H1 (cell line): Measurements from ENCODE around the gene UBIAD1. TPM values are rescaled to one million over a fixed set of nuclear protein-coding genes. Genes with fewer than 3 reads are reported as not detected.

Experiments
- BCL11A ChIP-seq, 2 experiments: IDR thresholded peaks; one replicate each; pipeline ENCODE4 v1.6.1; 2011; ENCODE audit warnings: low read depth in 2 of 2, low read length in 2 of 2, mild to moderate bottlenecking in 2 of 2
- GABPA ChIP-seq: IDR thresholded peaks from 2 replicates; pipeline ENCODE4 v1.6.1; 2011; ENCODE audit warnings: mild to moderate bottlenecking, low read length, moderate library complexity, borderline replicate concordance; ENCODE audit not compliant: insufficient read depth
- MAFK ChIP-seq: IDR thresholded peaks from 2 replicates; pipeline ENCODE4 v1.6.1; 2012; ENCODE audit warnings: low read depth, mild to moderate bottlenecking, improper control_type of control experiment, low read length
- PHF8 ChIP-seq: fragments of 200-600 bp; sonication (generic); conservative IDR thresholded peaks from 2 replicates; pipeline ENCODE4 v1.7.1; 2012; ENCODE audit warnings: low read depth, mild to moderate bottlenecking, inconsistent platforms, low read length, moderate library complexity
- RFX5 ChIP-seq: IDR thresholded peaks from 2 replicates; pipeline ENCODE4 v1.6.1; 2011; ENCODE audit warnings: low read depth, low read length, improper control_type of control experiment, borderline replicate concordance
- SIX5 ChIP-seq: IDR thresholded peaks from 2 replicates; pipeline ENCODE4 v1.6.1; 2011; ENCODE audit warnings: mild to moderate bottlenecking, low read depth, low read length
- SP2 ChIP-seq: IDR thresholded peaks from 2 replicates; pipeline ENCODE4 v1.6.1; 2012; ENCODE audit warnings: mild to moderate bottlenecking, low read length, inconsistent platforms
- polyA plus RNA-seq, 7 experiments: library from polyadenylated mRNA; depleted of rRNA in 3 of 7; stranded (reverse) in 5 of 7; unstranded in 2 of 7; fragments of >200 nt in 5 of 7; fragments of 200-250 nt in 2 of 7; gene quantifications; 1 replicate in 5 of 7; 2 replicates in 1 of 7; 4 replicates in 1 of 7; pipeline versions ENCODE4 v1.2.1 to v1.2.3, GENCODE V29; 2011 to 2013; ENCODE audit warnings: missing spikeins in 2 of 7, mixed read lengths in 2 of 7
- total RNA-seq: library from RNA; stranded (reverse); fragmentation: NEBNext Ultra II Directional; extraction: Animal tissue kit (Norgen Biotek cat#: 25700); gene quantifications from 2 replicates; pipeline ENCODE4 v1.2.1, GENCODE V29; 2021

UBIAD1 gene
- total and polyA plus RNA-seq, 2 of the 8 experiments (the other 6 are each of a cell fraction or from before 2014, with no cell fraction given) = 23.4 to 26.6 TPM

- TF ChIP-seq GABPA (no peak), BCL11A (IDR thresholded peaks at IDR 0.05; ENCODE audit: low read depth in 2 of 2, low read length in 2 of 2) (no peak), SIX5 (no peak), SP2 (no peak), PHF8 (no peak), MAFK (no peak), RFX5 (no peak)
These were observed 11.8 kb downstream of the UBIAD1 start (continued) for GRCh38 chr1:11284784-11285183.
